Ishikawa (cell line): ENCODE data around the gene DCXR.

ENCODE experiments used
- EP300 ChIP-seq: IDR thresholded peaks from 2 replicates; pipeline ENCODE4 v1.6.1; 2012; ENCODE audit warnings: borderline replicate concordance
- FOXM1 ChIP-seq: IDR thresholded peaks from 2 replicates; pipeline ENCODE4 v1.6.1; 2012; ENCODE audit warnings: low read depth, borderline replicate concordance
- NFIC ChIP-seq: IDR thresholded peaks from 2 replicates; pipeline ENCODE4 v1.6.1; 2012
- RAD21 ChIP-seq: IDR thresholded peaks from 2 replicates; pipeline ENCODE4 v1.6.1; 2012; ENCODE audit warnings: low read depth
- YY1 ChIP-seq: IDR thresholded peaks from 2 replicates; pipeline ENCODE4 v1.6.1; 2012; ENCODE audit warnings: low read depth
- ZBTB7A ChIP-seq: IDR thresholded peaks from 2 replicates; pipeline ENCODE4 v1.6.1; 2012; ENCODE audit warnings: low read depth
- TF ChIP-seq, protein P1 (sequence below): IDR thresholded peaks from 2 replicates; pipeline ENCODE4 v1.6.1; 2012
- TF ChIP-seq, protein P2 (sequence below): IDR thresholded peaks from 2 replicates; pipeline ENCODE4 v1.6.1; 2012
- TF ChIP-seq, protein P3 (sequence below): IDR thresholded peaks from 2 replicates; pipeline ENCODE4 v1.6.1; 2012; ENCODE audit warnings: low read depth, mild to moderate bottlenecking

- TF ChIP-seq YY1 = no peak
- TF ChIP-seq, protein P1, sequence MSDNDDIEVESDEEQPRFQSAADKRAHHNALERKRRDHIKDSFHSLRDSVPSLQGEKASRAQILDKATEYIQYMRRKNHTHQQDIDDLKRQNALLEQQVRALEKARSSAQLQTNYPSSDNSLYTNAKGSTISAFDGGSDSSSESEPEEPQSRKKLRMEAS = 0 out of 2 replicates have a peak, but pooled peaks have one; percentile 6
- TF ChIP-seq, protein P2, sequence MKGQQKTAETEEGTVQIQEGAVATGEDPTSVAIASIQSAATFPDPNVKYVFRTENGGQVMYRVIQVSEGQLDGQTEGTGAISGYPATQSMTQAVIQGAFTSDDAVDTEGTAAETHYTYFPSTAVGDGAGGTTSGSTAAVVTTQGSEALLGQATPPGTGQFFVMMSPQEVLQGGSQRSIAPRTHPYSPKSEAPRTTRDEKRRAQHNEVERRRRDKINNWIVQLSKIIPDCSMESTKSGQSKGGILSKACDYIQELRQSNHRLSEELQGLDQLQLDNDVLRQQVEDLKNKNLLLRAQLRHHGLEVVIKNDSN = no peak
- no peak for TF ChIP-seq RAD21
- TF ChIP-seq, protein P3, sequence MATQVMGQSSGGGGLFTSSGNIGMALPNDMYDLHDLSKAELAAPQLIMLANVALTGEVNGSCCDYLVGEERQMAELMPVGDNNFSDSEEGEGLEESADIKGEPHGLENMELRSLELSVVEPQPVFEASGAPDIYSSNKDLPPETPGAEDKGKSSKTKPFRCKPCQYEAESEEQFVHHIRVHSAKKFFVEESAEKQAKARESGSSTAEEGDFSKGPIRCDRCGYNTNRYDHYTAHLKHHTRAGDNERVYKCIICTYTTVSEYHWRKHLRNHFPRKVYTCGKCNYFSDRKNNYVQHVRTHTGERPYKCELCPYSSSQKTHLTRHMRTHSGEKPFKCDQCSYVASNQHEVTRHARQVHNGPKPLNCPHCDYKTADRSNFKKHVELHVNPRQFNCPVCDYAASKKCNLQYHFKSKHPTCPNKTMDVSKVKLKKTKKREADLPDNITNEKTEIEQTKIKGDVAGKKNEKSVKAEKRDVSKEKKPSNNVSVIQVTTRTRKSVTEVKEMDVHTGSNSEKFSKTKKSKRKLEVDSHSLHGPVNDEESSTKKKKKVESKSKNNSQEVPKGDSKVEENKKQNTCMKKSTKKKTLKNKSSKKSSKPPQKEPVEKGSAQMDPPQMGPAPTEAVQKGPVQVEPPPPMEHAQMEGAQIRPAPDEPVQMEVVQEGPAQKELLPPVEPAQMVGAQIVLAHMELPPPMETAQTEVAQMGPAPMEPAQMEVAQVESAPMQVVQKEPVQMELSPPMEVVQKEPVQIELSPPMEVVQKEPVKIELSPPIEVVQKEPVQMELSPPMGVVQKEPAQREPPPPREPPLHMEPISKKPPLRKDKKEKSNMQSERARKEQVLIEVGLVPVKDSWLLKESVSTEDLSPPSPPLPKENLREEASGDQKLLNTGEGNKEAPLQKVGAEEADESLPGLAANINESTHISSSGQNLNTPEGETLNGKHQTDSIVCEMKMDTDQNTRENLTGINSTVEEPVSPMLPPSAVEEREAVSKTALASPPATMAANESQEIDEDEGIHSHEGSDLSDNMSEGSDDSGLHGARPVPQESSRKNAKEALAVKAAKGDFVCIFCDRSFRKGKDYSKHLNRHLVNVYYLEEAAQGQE = no peak
- TF ChIP-seq NFIC = no peak
- TF ChIP-seq FOXM1 = no peak
- 0 out of 2 replicates have a peak, but pooled peaks have one; percentile 33 for TF ChIP-seq ZBTB7A
- TF ChIP-seq EP300 = no peak
These were observed 27.7 kb upstream of the DCXR start for GRCh38 chr17:82065193-82065637.
